ENCODE measurements around the gene INVS.

DNA sequence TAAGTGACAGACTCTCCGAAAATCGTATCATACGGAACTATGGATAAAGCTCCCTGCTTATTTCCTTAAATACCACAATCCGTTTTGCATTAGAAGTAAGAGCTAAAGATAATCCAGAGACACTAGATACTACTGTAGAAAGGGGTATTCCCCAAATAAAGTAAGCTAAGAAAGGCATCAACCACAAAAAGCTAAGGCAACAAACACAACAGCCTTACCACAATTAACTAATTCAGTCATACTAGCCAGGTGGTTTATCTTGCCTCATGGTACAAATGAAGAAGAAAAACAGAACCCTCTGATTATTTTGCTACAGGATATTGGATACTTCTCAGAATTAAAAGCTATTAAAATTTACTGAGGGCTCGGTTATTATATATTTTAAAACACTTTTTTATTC lies 14.3 kb upstream of the INVS start:
- no peak for TF ChIP-seq ELK4 (CRISPR knock-in tag; IDR thresholded peaks at IDR 0.05; ENCODE audit: borderline replicate concordance)
- TF ChIP-seq, protein P1, sequence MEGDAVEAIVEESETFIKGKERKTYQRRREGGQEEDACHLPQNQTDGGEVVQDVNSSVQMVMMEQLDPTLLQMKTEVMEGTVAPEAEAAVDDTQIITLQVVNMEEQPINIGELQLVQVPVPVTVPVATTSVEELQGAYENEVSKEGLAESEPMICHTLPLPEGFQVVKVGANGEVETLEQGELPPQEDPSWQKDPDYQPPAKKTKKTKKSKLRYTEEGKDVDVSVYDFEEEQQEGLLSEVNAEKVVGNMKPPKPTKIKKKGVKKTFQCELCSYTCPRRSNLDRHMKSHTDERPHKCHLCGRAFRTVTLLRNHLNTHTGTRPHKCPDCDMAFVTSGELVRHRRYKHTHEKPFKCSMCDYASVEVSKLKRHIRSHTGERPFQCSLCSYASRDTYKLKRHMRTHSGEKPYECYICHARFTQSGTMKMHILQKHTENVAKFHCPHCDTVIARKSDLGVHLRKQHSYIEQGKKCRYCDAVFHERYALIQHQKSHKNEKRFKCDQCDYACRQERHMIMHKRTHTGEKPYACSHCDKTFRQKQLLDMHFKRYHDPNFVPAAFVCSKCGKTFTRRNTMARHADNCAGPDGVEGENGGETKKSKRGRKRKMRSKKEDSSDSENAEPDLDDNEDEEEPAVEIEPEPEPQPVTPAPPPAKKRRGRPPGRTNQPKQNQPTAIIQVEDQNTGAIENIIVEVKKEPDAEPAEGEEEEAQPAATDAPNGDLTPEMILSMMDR (CRISPR knock-in tag; IDR thresholded peaks at IDR 0.05), result no peak
- TF ChIP-seq ZSCAN22 (CRISPR knock-in tag; IDR thresholded peaks at IDR 0.05), result no peak
- no peak for TF ChIP-seq YY1 (IDR thresholded peaks at IDR 0.05; ENCODE audit: insufficient read depth, insufficient replicate concordance, low read depth, low read length)
- no peak for TF ChIP-seq POLR2A (IDR thresholded peaks at IDR 0.05; ENCODE audit: insufficient read depth in 1 of 2, low read depth in 2 of 2, low read length in 2 of 2)
- TF ChIP-seq, protein P2, sequence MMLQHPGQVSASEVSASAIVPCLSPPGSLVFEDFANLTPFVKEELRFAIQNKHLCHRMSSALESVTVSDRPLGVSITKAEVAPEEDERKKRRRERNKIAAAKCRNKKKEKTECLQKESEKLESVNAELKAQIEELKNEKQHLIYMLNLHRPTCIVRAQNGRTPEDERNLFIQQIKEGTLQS (CRISPR knock-in tag; IDR thresholded peaks at IDR 0.05), result no peak
- no peak for TF ChIP-seq ZNF121 (CRISPR knock-in tag; IDR thresholded peaks at IDR 0.05)
- TF ChIP-seq ZFX (CRISPR knock-in tag; IDR thresholded peaks at IDR 0.05; ENCODE audit: low read depth), result no peak

Data from HepG2 (cell line).